Mucosa of rectum (tissue), 2 donors: Measurements from ENCODE around the gene CTSD.

ENCODE experiments used
- H3K27ac ChIP-seq, 2 donors: one replicate each; pipeline ENCODE4 v1.7.0; 2013; ENCODE audit warnings: inconsistent platforms in 2 of 2, low read depth in 2 of 2, low read length in 2 of 2
- H3K27me3 ChIP-seq, 2 donors: one replicate each; pipeline ENCODE4 v1.7.0; 2013; ENCODE audit warnings: low read length in 2 of 2; ENCODE audit not compliant: control insufficient read depth in 2 of 2, insufficient read depth in 2 of 2
- H3K36me3 ChIP-seq, 2 donors: one replicate each; pipeline ENCODE4 v1.7.0; 2013; ENCODE audit warnings: low read length in 2 of 2; ENCODE audit not compliant: control insufficient read depth in 2 of 2, insufficient read depth in 2 of 2
- H3K4me1 ChIP-seq, 2 donors: one replicate each; pipeline ENCODE4 v1.7.0; 2013; ENCODE audit warnings: low read length in 2 of 2, mild to moderate bottlenecking in 1 of 2; ENCODE audit not compliant: control insufficient read depth in 2 of 2, insufficient read depth in 2 of 2
- H3K4me3 ChIP-seq, 2 donors: one replicate each; pipeline ENCODE4 v1.7.0; 2013; ENCODE audit warnings: low read length in 2 of 2
- H3K9ac ChIP-seq, 2 donors: one replicate each; pipeline ENCODE4 v1.7.0; 2013; ENCODE audit warnings: low read length in 2 of 2, low read depth in 1 of 2, mild to moderate bottlenecking in 1 of 2
- H3K9me3 ChIP-seq, 2 donors: one replicate each; pipeline ENCODE4 v1.7.0; 2013; ENCODE audit warnings: low read length in 2 of 2; ENCODE audit not compliant: control insufficient read depth in 2 of 2
- donor health status: healthy.
- donor health status: Normal muscosa, but diverticular disease.

Gene CTSD

GRCh38 chr11:1782831-1783724 is 19.4 kb upstream of the CTSD start:
- H3K4me1 ChIP-seq: peaks cover 0 to 2% of the 10 kb centered on the region in 2 donors
- no peak overlapping the region for H3K4me3 ChIP-seq
- peak overlapping the region in 1 of 2 donors; percentile 58 for H3K27ac ChIP-seq
- H3K9me3 ChIP-seq: no peaks in the 10 kb centered on the region
- peaks cover 0 to 6% of the 10 kb centered on the region in 2 donors for H3K27me3 ChIP-seq
- no peak overlapping the region for H3K9ac ChIP-seq
- no peaks in the 10 kb centered on the region for H3K36me3 ChIP-seq

DNA sequence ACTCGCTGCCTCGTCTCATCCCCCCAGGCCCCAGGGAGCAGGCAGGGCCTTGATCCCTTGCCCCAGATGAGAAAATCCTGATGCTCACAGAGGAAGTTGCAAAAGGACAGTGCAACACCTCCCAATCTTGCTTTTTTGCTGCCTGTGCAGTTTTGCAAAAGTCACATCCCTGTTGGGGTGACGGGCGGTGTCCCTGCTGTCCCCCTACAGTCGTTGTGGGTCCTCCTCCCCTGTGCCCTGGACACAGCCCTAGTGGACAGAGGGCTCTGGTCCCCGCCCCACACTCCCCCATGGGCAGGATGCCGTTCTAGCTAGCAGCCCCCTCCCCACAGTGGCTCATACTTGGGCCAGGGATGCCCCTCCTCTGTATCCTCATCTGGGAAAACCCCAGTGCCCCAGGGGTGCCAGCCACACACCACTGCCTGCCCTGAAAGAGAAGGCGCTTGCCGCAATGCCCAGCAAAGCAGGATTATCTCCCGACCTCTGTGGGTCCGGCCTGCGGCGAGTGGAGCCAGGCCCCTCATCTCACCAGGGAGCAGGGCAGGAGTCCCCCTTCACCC is 18.4 kb upstream of the CTSD start:
- Histone ChIP-seq H3K27ac (peak overlapping the region; percentile 58 to 66), H3K4me3 (no peak overlapping the region), H3K9ac (no peak overlapping the region), H3K36me3 (no peaks in the 10 kb centered on the region), H3K27me3 (peaks cover 0 to 6% of the 10 kb centered on the region in 2 donors), H3K9me3 (no peaks in the 10 kb centered on the region), H3K4me1 (peaks cover 0 to 4% of the 10 kb centered on the region in 2 donors)

- peaks cover 0 to 6% of the 10 kb centered on the region in 2 donors for H3K27me3 ChIP-seq
- H3K36me3 ChIP-seq: no peaks in the 10 kb centered on the region
- peaks cover 0 to 4% of the 10 kb centered on the region in 2 donors for H3K4me1 ChIP-seq
- H3K4me3 ChIP-seq: no peak overlapping the region
- H3K27ac ChIP-seq: peak overlapping the region; percentile 58 to 66
- no peak overlapping the region for H3K9ac ChIP-seq
- no peaks in the 10 kb centered on the region for H3K9me3 ChIP-seq
Measured at GRCh38 chr11:1781593-1781975, 17.9 kb upstream of the CTSD start.

- peak overlapping the region; percentile 58 to 66 for H3K27ac ChIP-seq
Measured at GRCh38 chr11:1780700-1781592, 17.2 kb upstream of the CTSD start.

GRCh38 chr11:1779806-1780699 is 16.3 kb upstream of the CTSD start:
- Histone ChIP-seq H3K27me3 (peaks cover 0 to 6% of the 10 kb centered on the region in 2 donors), H3K4me1 (peaks cover 0 to 4% of the 10 kb centered on the region in 2 donors), H3K27ac (no peak overlapping the region), H3K9me3 (no peaks in the 10 kb centered on the region), H3K4me3 (no peak overlapping the region), H3K9ac (no peak overlapping the region), H3K36me3 (no peaks in the 10 kb centered on the region)

More at GRCh38 chr11:1780700-1781592, 17.2 kb upstream of the CTSD start:
- H3K9ac ChIP-seq: no peak overlapping the region
- no peaks in the 10 kb centered on the region for H3K36me3 ChIP-seq
- H3K4me1 ChIP-seq: peaks cover 0 to 4% of the 10 kb centered on the region in 2 donors
- no peaks in the 10 kb centered on the region for H3K9me3 ChIP-seq
- H3K27me3 ChIP-seq: peaks cover 0 to 6% of the 10 kb centered on the region in 2 donors
- no peak overlapping the region for H3K4me3 ChIP-seq

- Histone ChIP-seq H3K9ac (no peak overlapping the region), H3K4me1 (peaks cover 0 to 4% of the 10 kb centered on the region in 2 donors), H3K36me3 (no peaks in the 10 kb centered on the region), H3K27ac (no peak overlapping the region), H3K4me3 (no peak overlapping the region), H3K9me3 (no peaks in the 10 kb centered on the region), H3K27me3 (peaks cover 0 to 6% of the 10 kb centered on the region in 2 donors)
Measured at GRCh38 chr11:1779034-1779805, 15.5 kb upstream of the CTSD start.

GRCh38 chr11:1778141-1778911 is 14.6 kb upstream of the CTSD start:
- peaks cover 0 to 4% of the 10 kb centered on the region in 2 donors for H3K4me1 ChIP-seq

DNA sequence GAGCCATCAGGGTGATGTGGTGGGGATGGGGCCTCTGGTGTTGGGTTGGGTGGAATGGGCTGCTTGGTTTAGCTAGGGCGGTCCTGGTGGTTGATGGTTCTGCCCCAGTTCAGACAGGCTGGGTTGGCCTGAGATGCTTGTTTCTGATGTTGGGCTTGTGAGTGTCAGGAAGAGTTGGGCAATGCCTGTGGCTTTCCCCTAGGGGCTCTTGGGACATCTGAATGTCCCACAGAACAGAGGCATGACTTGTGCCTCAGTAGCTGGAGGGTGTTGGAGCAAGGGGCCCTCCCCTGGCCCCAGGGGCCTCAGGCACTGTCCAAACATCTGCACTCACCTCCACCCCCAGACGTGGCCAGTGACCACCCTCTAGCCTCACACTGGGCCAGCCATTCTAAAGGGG is 14.0 kb upstream of the CTSD start:
- Histone ChIP-seq H3K27ac (no peak overlapping the region), H3K27me3 (peaks cover 0 to 6% of the 10 kb centered on the region in 2 donors), H3K4me3 (no peak overlapping the region), H3K9ac (no peak overlapping the region), H3K4me1 (peaks cover 0 to 2% of the 10 kb centered on the region in 2 donors), H3K9me3 (no peaks in the 10 kb centered on the region), H3K36me3 (no peaks in the 10 kb centered on the region)

More at GRCh38 chr11:1778141-1778911, 14.6 kb upstream of the CTSD start:
- H3K27me3 ChIP-seq: peaks cover 0 to 6% of the 10 kb centered on the region in 2 donors
- H3K4me3 ChIP-seq: no peak overlapping the region
- no peak overlapping the region for H3K9ac ChIP-seq
- no peaks in the 10 kb centered on the region for H3K36me3 ChIP-seq
- no peak overlapping the region for H3K27ac ChIP-seq
- H3K9me3 ChIP-seq: no peaks in the 10 kb centered on the region
